Measurements from ENCODE around the gene THRSP.
"Not testable (repeated sequence)": the region's sequence is repeated elsewhere in the genome, so short reads cannot be mapped to it uniquely, and the experiment has no call there.

THRSP gene

GRCh38 chr11:78072455-78072854 lies 8.8 kb downstream of the THRSP start:
- Histone ChIP-seq H3K36me3 (ENCODE audit: low read depth) (peaks cover 48% of the 10 kb centered on the region), H3K9me3 (ENCODE audit: severe bottlenecking) (no peaks in the 10 kb centered on the region), H3K27ac (ENCODE audit: poor library complexity, severe bottlenecking) (no peak overlapping the region), H3K27me3 (ENCODE audit: insufficient read depth, poor library complexity, severe bottlenecking) (no peaks in the 10 kb centered on the region), H3K4me3 (ENCODE audit: severe bottlenecking) (no peak overlapping the region), H3K4me1 (ENCODE audit: insufficient read depth, poor library complexity, severe bottlenecking) (peaks cover 5% of the 10 kb centered on the region)
- TF ChIP-seq CTCF (IDR thresholded peaks at IDR 0.05; ENCODE audit: poor library complexity, severe bottlenecking): no peak
- ATAC-seq (ENCODE audit: low read depth): no peak
- no peak for DNase-seq (ENCODE audit: low spot score)

- no peaks in the 10 kb centered on the region for H3K9me3 ChIP-seq (ENCODE audit: severe bottlenecking)
- no peaks in the 10 kb centered on the region for H3K27me3 ChIP-seq (ENCODE audit: insufficient read depth, poor library complexity, severe bottlenecking)
- no peak for DNase-seq (ENCODE audit: low spot score)
- TF ChIP-seq CTCF (IDR thresholded peaks at IDR 0.05; ENCODE audit: poor library complexity, severe bottlenecking): no peak
- no peak for ATAC-seq (ENCODE audit: low read depth)
- H3K4me3 ChIP-seq (ENCODE audit: severe bottlenecking): no peak overlapping the region
- peaks cover 5% of the 10 kb centered on the region for H3K4me1 ChIP-seq (ENCODE audit: insufficient read depth, poor library complexity, severe bottlenecking)
- peaks cover 39% of the 10 kb centered on the region for H3K36me3 ChIP-seq (ENCODE audit: low read depth)
- no peak overlapping the region for H3K27ac ChIP-seq (ENCODE audit: poor library complexity, severe bottlenecking)
Observed at GRCh38 chr11:78074756-78075155, 11.1 kb downstream of the THRSP start.

GRCh38 chr11:78076733-78077403 lies 13.2 kb downstream of the THRSP start:
- no peak overlapping the region for H3K27ac ChIP-seq (ENCODE audit: poor library complexity, severe bottlenecking)
- peaks cover 19% of the 10 kb centered on the region for H3K36me3 ChIP-seq (ENCODE audit: low read depth)
- ATAC-seq (ENCODE audit: low read depth) (no peak), DNase-seq (ENCODE audit: low spot score) (no peak)
- no peak overlapping the region for H3K4me3 ChIP-seq (ENCODE audit: severe bottlenecking)
- H3K27me3 ChIP-seq (ENCODE audit: insufficient read depth, poor library complexity, severe bottlenecking): no peaks in the 10 kb centered on the region
- no peak for TF ChIP-seq CTCF (IDR thresholded peaks at IDR 0.05; ENCODE audit: poor library complexity, severe bottlenecking)
- H3K9me3 ChIP-seq (ENCODE audit: severe bottlenecking): no peaks in the 10 kb centered on the region
- peaks cover 5% of the 10 kb centered on the region for H3K4me1 ChIP-seq (ENCODE audit: insufficient read depth, poor library complexity, severe bottlenecking)

GRCh38 chr11:78077592-78077991 lies 13.9 kb downstream of the THRSP start:
- H3K27ac ChIP-seq (ENCODE audit: poor library complexity, severe bottlenecking); H3K4me3 ChIP-seq (ENCODE audit: severe bottlenecking); H3K4me1 ChIP-seq (ENCODE audit: insufficient read depth, poor library complexity, severe bottlenecking); ATAC-seq (ENCODE audit: low read depth); H3K9me3 ChIP-seq (ENCODE audit: severe bottlenecking); H3K27me3 ChIP-seq (ENCODE audit: insufficient read depth, poor library complexity, severe bottlenecking); DNase-seq (ENCODE audit: low spot score): not testable (repeated sequence)
- peaks cover 11% of the 10 kb centered on the region for H3K36me3 ChIP-seq (ENCODE audit: low read depth)

- no peak for TF ChIP-seq CTCF (IDR thresholded peaks at IDR 0.05; ENCODE audit: poor library complexity, severe bottlenecking)
- ATAC-seq (ENCODE audit: low read depth) (no peak), DNase-seq (ENCODE audit: low spot score) (no peak)
- H3K27ac ChIP-seq (ENCODE audit: poor library complexity, severe bottlenecking): no peak overlapping the region
- H3K27me3 ChIP-seq (ENCODE audit: insufficient read depth, poor library complexity, severe bottlenecking): no peaks in the 10 kb centered on the region
- H3K4me1 ChIP-seq (ENCODE audit: insufficient read depth, poor library complexity, severe bottlenecking): peaks cover 5% of the 10 kb centered on the region
- H3K9me3 ChIP-seq (ENCODE audit: severe bottlenecking): no peaks in the 10 kb centered on the region
- peaks cover 4% of the 10 kb centered on the region; the same call in 1 of the 2 replicates for H3K36me3 ChIP-seq (ENCODE audit: low read depth)
- H3K4me3 ChIP-seq (ENCODE audit: severe bottlenecking): peak overlapping the region; percentile 75
Observed at GRCh38 chr11:78078218-78079167, 14.8 kb downstream of the THRSP start.
